DLD1 (cell line): ENCODE data around the gene C1QTNF2.
"Not testable (repeated sequence)": the region's sequence is repeated elsewhere in the genome, so short reads cannot be mapped to it uniquely, and the experiment has no call there.

Experiments used
- in situ Hi-C: cut with HindIII; loops from 2 replicates; pipeline ENCODE4 v1.10.0; 2017; ENCODE audit warnings: low sequenced_read_pairs

C1QTNF2 gene

GRCh38 chr5:160347448-160347847, 23.0 kb downstream of the C1QTNF2 start:
- in situ Hi-C loops = no loop called here

- in situ Hi-C loops = no loop called here
These were observed 27.9 kb downstream of the C1QTNF2 start for GRCh38 chr5:160342413-160342941.

- in situ Hi-C loops = no loop called here
These were observed 29.0 kb downstream of the C1QTNF2 start for GRCh38 chr5:160341309-160341870.

- in situ Hi-C loops = not testable (repeated sequence)
These were observed 29.9 kb downstream of the C1QTNF2 start for GRCh38 chr5:160340513-160340912.

GRCh38 chr5:160339406-160340130, 30.9 kb downstream of the C1QTNF2 start:
- in situ Hi-C loops = no loop called here

- in situ Hi-C loops = not testable (repeated sequence)
These were observed 35.7 kb downstream of the C1QTNF2 start for GRCh38 chr5:160334716-160335115.

GRCh38 chr5:160333721-160334120, 36.7 kb downstream of the C1QTNF2 start:
- in situ Hi-C loops = no loop called here

GRCh38 chr5:160330212-160330611, 40.2 kb downstream of the C1QTNF2 start:
- in situ Hi-C loops = no loop called here

GRCh38 chr5:160327818-160328217, 42.6 kb downstream of the C1QTNF2 start:
- in situ Hi-C loops = no loop called here

- in situ Hi-C loops = no loop called here
These were observed 43.4 kb downstream of the C1QTNF2 start for GRCh38 chr5:160326981-160327380.

GRCh38 chr5:160325716-160326115, 44.7 kb downstream of the C1QTNF2 start:
- in situ Hi-C loops = no loop called here

- in situ Hi-C loops = no loop called here
These were observed 45.5 kb downstream of the C1QTNF2 start for GRCh38 chr5:160324886-160325285.

- in situ Hi-C loops = no loop called here
These were observed 52.0 kb downstream of the C1QTNF2 start for GRCh38 chr5:160318409-160318808.

GRCh38 chr5:160317434-160317833, 53.0 kb downstream of the C1QTNF2 start:
- in situ Hi-C loops = no loop called here

GRCh38 chr5:160315968-160316367, 54.5 kb downstream of the C1QTNF2 start:
- in situ Hi-C loops = no loop called here

GRCh38 chr5:160312960-160313727, 57.3 kb downstream of the C1QTNF2 start:
- in situ Hi-C loops = no loop called here

GRCh38 chr5:160312134-160312959, 58.1 kb downstream of the C1QTNF2 start, which contains the start of gene CCNJL:
Gene CCNJL (minus strand): TSS chr5:160312564. CDS start chr5:160311923, 641 bp downstream.
- in situ Hi-C loops = no loop called here

- in situ Hi-C loops = no loop called here
These were observed 58.8 kb downstream of the C1QTNF2 start for GRCh38 chr5:160311491-160312133.

GRCh38 chr5:160310552-160311295, 59.7 kb downstream of the C1QTNF2 start:
- in situ Hi-C loops = no loop called here
